Liver (tissue), 9 donors: ENCODE data around the gene PARP15. TPM values are rescaled to one million over a fixed set of nuclear protein-coding genes. Genes with fewer than 3 reads are reported as not detected.

Experiments
- DNase-seq: peaks from one replicate; pipeline ENCODE4 v3.0.0-alpha.2; 2017; ENCODE audit warnings: low spot score
- H3K27ac ChIP-seq, 2 donors: one replicate each; pipeline ENCODE4 v1.7.0; 2013; ENCODE audit warnings: inconsistent platforms in 2 of 2, low read length in 2 of 2, control low read depth in 1 of 2, low read depth in 1 of 2, mild to moderate bottlenecking in 1 of 2
- H3K27me3 ChIP-seq, 4 donors: one replicate each; pipeline versions ENCODE4 v1.6.1 to v1.7.0; 2013; ENCODE audit warnings: low read length in 3 of 4, inconsistent platforms in 1 of 4, mild to moderate bottlenecking in 1 of 4, moderate library complexity in 1 of 4; ENCODE audit not compliant: control insufficient read depth in 4 of 4, insufficient read depth in 4 of 4
- H3K36me3 ChIP-seq, 4 donors: one replicate each; pipeline versions ENCODE4 v1.6.1 to v1.7.0; 2013; ENCODE audit warnings: low read length in 3 of 4, mild to moderate bottlenecking in 3 of 4, low read depth in 1 of 4, moderate library complexity in 1 of 4; ENCODE audit not compliant: control insufficient read depth in 4 of 4, insufficient read depth in 3 of 4
- H3K4me1 ChIP-seq, 4 donors: one replicate each; pipeline versions ENCODE4 v1.6.1 to v1.7.0; 2013; ENCODE audit warnings: low read length in 3 of 4, mild to moderate bottlenecking in 3 of 4, moderate library complexity in 1 of 4; ENCODE audit not compliant: control insufficient read depth in 4 of 4, insufficient read depth in 4 of 4
- H3K4me3 ChIP-seq, 3 donors: one replicate each; pipeline versions ENCODE4 v1.6.1 to v1.7.0; 2013; ENCODE audit warnings: low read length in 3 of 3, control low read depth in 1 of 3, low read depth in 1 of 3, mild to moderate bottlenecking in 1 of 3
- H3K9ac ChIP-seq, 2 donors: one replicate each; pipeline ENCODE4 v1.7.0; 2013; ENCODE audit warnings: low read length in 2 of 2, mild to moderate bottlenecking in 2 of 2, moderate library complexity in 2 of 2, control low read depth in 1 of 2, low read depth in 1 of 2
- H3K9me3 ChIP-seq, 4 donors: one replicate each; pipeline versions ENCODE4 v1.6.1 to v1.7.0; 2013; ENCODE audit warnings: low read length in 3 of 4; ENCODE audit not compliant: control insufficient read depth in 4 of 4
- ATF3 ChIP-seq: IDR thresholded peaks from 2 replicates; pipeline ENCODE4 v1.6.1; 2016; ENCODE audit warnings: antibody characterized with exemption
- FOXA1 ChIP-seq: IDR thresholded peaks from 2 replicates; pipeline ENCODE4 v1.6.1; 2016; ENCODE audit warnings: antibody characterized with exemption
- FOXA2 ChIP-seq: IDR thresholded peaks from 2 replicates; pipeline ENCODE4 v1.6.1; 2016; ENCODE audit warnings: antibody characterized with exemption
- GABPA ChIP-seq, 2 donors: IDR thresholded peaks in 1 of 2; conservative IDR thresholded peaks in 1 of 2; 2 replicates each; pipeline ENCODE4 v1.6.1; 2016; ENCODE audit warnings: antibody characterized with exemption in 2 of 2, mild to moderate bottlenecking in 1 of 2, moderate library complexity in 1 of 2
- HNF4A ChIP-seq, 2 donors: conservative IDR thresholded peaks; 2 replicates each; pipeline ENCODE4 v1.6.1; 2016; ENCODE audit warnings: antibody characterized with exemption in 2 of 2, mild to moderate bottlenecking in 2 of 2
- HNF4G ChIP-seq: IDR thresholded peaks from 2 replicates; pipeline ENCODE4 v1.6.1; 2016; ENCODE audit warnings: antibody characterized with exemption
- JUND ChIP-seq, 2 donors: IDR thresholded peaks; 2 replicates each; pipeline ENCODE4 v1.6.1; 2016; ENCODE audit warnings: antibody characterized with exemption in 2 of 2
- MAX ChIP-seq: IDR thresholded peaks from 2 replicates; pipeline ENCODE4 v1.6.1; 2016; ENCODE audit warnings: antibody characterized with exemption
- NR2F2 ChIP-seq: IDR thresholded peaks from 2 replicates; pipeline ENCODE4 v1.6.1; 2016; ENCODE audit warnings: antibody characterized with exemption
- RAD21 ChIP-seq, 2 donors: IDR thresholded peaks; 2 replicates each; pipeline ENCODE4 v1.6.1; 2016; ENCODE audit warnings: antibody characterized with exemption in 2 of 2, mild to moderate bottlenecking in 2 of 2
- REST ChIP-seq: IDR thresholded peaks from 2 replicates; pipeline ENCODE4 v1.6.1; 2016; ENCODE audit warnings: antibody characterized with exemption, mild to moderate bottlenecking
- RXRA ChIP-seq, 2 donors: IDR thresholded peaks; 2 replicates each; pipeline ENCODE4 v1.6.1; 2017 to 2018; ENCODE audit warnings: antibody characterized with exemption in 2 of 2, mild to moderate bottlenecking in 1 of 2
- SP1 ChIP-seq: IDR thresholded peaks from 2 replicates; pipeline ENCODE4 v1.6.1; 2018; ENCODE audit warnings: antibody characterized with exemption, mild to moderate bottlenecking
- YY1 ChIP-seq: IDR thresholded peaks from 2 replicates; pipeline ENCODE4 v1.6.1; 2016; ENCODE audit warnings: antibody characterized with exemption, mild to moderate bottlenecking
- ZBTB33 ChIP-seq: IDR thresholded peaks from 2 replicates; pipeline ENCODE4 v1.6.1; 2016; ENCODE audit warnings: antibody characterized with exemption
- WGBS: extraction: QIAGEN DNeasy Blood & Tissue Kit; methylation state at CpG from one replicate; pipeline ENCODE4 v1.1.7; 2013; 5-methylcytosine and 5-hydroxymethylcytosine counted together
- polyA plus RNA-seq, 2 donors: library from polyadenylated mRNA; stranded (reverse) in 1 of 2; unstranded in 1 of 2; fragments of 200-250 nt in 1 of 2; fragments of >200 nt in 1 of 2; fragmentation: Nextera tagmentation in 1 of 2; extraction: Ambion mirVana in 1 of 2; gene quantifications; one replicate each; pipeline versions ENCODE4 v1.2.1 to v1.2.3, GENCODE V29; 2013 to 2015
- total RNA-seq, 2 donors: library from RNA; depleted of rRNA; stranded (reverse); fragments of >200 nt; gene quantifications; one replicate each; pipeline ENCODE4 v1.2.3, GENCODE V29; 2014
- donor health status: healthy.
- donor health status: healthy.
- donor health status: healthy.
- donor health status: healthy.
- donor health status: healthy.

PARP15 gene
- total and polyA plus RNA-seq, 4 donors = 0.28 to 3.3 (median 2.5) TPM

GRCh38 chr3:122636697-122637096 lies 59.2 kb downstream of the PARP15 start (continued):
- TF ChIP-seq ZBTB33 (no peak), FOXA1 (no peak), YY1 (no peak), HNF4G (no peak), RAD21 (IDR thresholded peaks at IDR 0.05) (no peak), MAX (no peak), ATF3 (no peak), NR2F2 (no peak), SP1 (no peak)

GRCh38 chr3:122640437-122640999 lies 63.1 kb downstream of the PARP15 start:
- no peak overlapping the region for H3K4me3 ChIP-seq
- DNase-seq = no peak
- no peak overlapping the region for H3K27ac ChIP-seq
- TF ChIP-seq RXRA (IDR thresholded peaks at IDR 0.05) (no peak), YY1 (no peak), REST (no peak), HNF4A (conservative IDR thresholded peaks at IDR 0.05) (no peak), JUND (IDR thresholded peaks at IDR 0.05) (no peak), MAX (no peak), FOXA2 (no peak)
- peaks cover 0 to 7% (median 4%) of the 10 kb centered on the region in 4 donors for H3K4me1 ChIP-seq
- no peaks in the 10 kb centered on the region for H3K27me3 ChIP-seq
- H3K9ac ChIP-seq = no peak overlapping the region
- H3K36me3 ChIP-seq = peaks cover 0 to 10% (median 4%) of the 10 kb centered on the region in 4 donors
- H3K9me3 ChIP-seq = no peaks in the 10 kb centered on the region

GRCh38 chr3:122642935-122643334 lies 65.5 kb downstream of the PARP15 start:
- 79% methylated on average over 2 of the region's 2 CpGs for WGBS
- TF ChIP-seq NR2F2 (no peak), JUND (IDR thresholded peaks at IDR 0.05) (no peak), GABPA (IDR thresholded peaks at IDR 0.05 in 1 of 2, conservative IDR thresholded peaks at IDR 0.05 in 1 of 2) (no peak), RAD21 (IDR thresholded peaks at IDR 0.05) (no peak), RXRA (IDR thresholded peaks at IDR 0.05) (no peak)
- peaks cover 2 to 18% (median 12%) of the 10 kb centered on the region in 4 donors for H3K4me1 ChIP-seq
- H3K27ac ChIP-seq = no peak overlapping the region
- no peaks in the 10 kb centered on the region for H3K9me3 ChIP-seq
- no peak overlapping the region for H3K9ac ChIP-seq
- H3K27me3 ChIP-seq = no peaks in the 10 kb centered on the region
- no peak for DNase-seq
- H3K4me3 ChIP-seq = no peak overlapping the region
- peaks cover 0 to 2% (median 0%) of the 10 kb centered on the region in 4 donors for H3K36me3 ChIP-seq
